GM13977 (cell line): Measurements from ENCODE around the gene ANXA4.
A peak's percentile ranks its signal among the peaks of the same experiment; 100 is the strongest.

Experiments
- DNase-seq: peaks from one replicate; pipeline ENCODE4 v3.0.0; 2012; ENCODE audit warnings: low spot score
- in situ Hi-C: fragments of 300-500 bp; cut with MboI; formaldehyde crosslinking; loops from one replicate; pipeline ENCODE4 v1.12.0; 2022; ENCODE audit warnings: low sequenced_read_pairs, low pct_unique_long_range_greater_than_20kb, mixed read lengths, inconsistent platforms; ENCODE audit not compliant: unreplicated experiment
- TF ChIP-seq, protein P1 (sequence below): IDR thresholded peaks from 2 replicates; pipeline ENCODE4 v1.5.1; 2012; ENCODE audit warnings: mild to moderate bottlenecking, control low read depth; ENCODE audit not compliant: insufficient read depth; ENCODE audit errors: extremely low read depth, missing control alignments

The ANXA4 gene

DNA sequence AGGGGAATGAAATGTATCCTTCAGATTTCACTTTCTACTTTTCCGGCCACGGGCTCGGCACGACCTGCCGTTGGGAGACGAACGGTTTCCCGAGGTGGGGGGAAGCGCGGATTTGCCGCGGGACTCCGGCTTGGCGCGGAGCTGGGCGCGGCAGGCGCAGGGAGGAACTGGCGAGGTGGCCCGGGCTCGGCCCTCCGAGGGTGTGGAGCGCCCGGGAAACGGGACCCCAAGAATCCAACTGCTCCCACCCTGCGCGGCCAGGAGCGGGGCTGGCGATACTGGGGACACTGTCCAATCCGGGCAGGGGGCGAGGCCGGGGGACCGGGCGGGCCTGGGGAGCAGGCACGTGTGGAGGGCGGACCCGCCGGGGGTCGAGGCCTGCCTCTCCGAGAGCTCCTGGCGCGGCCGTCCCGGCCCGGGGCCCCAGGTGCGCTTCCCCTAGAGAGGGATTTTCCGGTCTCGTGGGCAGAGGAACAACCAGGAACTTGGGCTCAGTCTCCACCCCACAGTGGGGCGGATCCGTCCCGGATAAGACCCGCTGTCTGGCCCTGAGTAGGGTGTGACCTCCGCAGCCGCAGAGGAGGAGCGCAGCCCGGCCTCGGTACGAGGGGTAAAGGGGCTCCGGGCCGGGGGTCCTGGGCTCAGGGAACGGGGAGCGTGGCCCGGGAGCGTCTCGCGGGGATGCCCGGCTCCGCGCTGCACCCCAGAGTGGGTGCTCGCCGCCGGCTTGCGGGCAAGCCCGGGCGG lies at the start of gene ANXA4:
Gene ANXA4 (plus strand): TSS at position 560 of the 747 bp plus-strand sequence. CDS start 39,432 bp downstream, outside the sequence.
- in situ Hi-C loops = no loop called here
- peak; percentile 86 for DNase-seq
- TF ChIP-seq, protein P1, sequence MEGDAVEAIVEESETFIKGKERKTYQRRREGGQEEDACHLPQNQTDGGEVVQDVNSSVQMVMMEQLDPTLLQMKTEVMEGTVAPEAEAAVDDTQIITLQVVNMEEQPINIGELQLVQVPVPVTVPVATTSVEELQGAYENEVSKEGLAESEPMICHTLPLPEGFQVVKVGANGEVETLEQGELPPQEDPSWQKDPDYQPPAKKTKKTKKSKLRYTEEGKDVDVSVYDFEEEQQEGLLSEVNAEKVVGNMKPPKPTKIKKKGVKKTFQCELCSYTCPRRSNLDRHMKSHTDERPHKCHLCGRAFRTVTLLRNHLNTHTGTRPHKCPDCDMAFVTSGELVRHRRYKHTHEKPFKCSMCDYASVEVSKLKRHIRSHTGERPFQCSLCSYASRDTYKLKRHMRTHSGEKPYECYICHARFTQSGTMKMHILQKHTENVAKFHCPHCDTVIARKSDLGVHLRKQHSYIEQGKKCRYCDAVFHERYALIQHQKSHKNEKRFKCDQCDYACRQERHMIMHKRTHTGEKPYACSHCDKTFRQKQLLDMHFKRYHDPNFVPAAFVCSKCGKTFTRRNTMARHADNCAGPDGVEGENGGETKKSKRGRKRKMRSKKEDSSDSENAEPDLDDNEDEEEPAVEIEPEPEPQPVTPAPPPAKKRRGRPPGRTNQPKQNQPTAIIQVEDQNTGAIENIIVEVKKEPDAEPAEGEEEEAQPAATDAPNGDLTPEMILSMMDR = no peak

DNA sequence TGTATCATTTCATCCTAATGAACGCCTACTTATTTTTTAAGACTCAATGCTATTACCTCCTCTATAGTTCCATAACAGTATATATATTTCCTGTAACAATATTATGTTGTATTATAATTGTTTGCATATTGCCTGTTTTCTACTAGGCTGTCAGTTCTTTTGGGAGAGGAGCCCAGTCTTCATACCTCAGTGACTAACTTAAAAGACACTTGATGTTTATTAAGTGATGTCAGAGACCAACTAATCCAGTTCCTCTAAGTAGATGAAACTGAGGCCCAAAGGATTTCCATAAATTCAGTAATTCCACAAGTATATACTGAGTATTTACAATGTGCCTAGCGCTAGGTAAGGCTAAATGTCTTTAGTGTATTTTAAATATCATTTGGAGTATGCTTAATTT lies 49.5 kb upstream of the ANXA4 start:
- in situ Hi-C loops = no loop called here
- TF ChIP-seq, protein P1 = no peak
- no peak for DNase-seq

DNA sequence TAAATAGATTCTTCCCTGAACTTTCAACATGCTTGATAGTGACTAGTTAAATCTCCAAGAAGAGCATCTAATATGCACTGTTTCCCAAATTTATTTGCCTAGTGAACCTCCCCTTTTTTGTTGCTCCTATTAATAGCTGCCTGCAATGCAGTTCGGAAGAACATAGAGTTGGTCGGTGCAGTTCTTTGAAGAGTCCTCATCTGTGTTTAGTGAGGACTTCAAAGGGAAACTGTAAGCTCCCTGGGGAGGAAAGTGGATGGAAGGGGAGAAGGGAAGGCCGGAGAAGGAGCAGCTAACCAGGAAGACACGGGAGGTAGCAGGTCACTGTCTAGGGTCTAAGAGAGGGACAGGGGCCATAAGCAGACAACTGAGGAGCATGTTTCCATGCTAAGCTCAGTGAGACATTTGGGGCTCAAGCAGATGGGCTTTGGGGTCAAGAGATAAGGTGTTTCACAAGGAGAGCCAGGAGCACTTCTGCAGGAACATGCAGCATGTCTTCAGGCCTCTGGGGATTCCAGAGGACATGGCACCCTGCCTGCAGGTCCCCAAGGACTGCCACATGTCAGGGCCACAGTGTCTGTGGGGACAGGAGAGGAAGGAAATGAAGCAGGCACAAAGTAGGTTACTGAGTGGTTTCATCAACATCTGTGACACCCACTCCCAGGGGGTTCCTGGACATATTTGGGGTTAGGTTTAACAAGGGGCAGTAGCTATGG lies 48.7 kb upstream of the ANXA4 start:
- in situ Hi-C loops = no loop called here
- TF ChIP-seq, protein P1 = no peak
- no peak for DNase-seq

DNA sequence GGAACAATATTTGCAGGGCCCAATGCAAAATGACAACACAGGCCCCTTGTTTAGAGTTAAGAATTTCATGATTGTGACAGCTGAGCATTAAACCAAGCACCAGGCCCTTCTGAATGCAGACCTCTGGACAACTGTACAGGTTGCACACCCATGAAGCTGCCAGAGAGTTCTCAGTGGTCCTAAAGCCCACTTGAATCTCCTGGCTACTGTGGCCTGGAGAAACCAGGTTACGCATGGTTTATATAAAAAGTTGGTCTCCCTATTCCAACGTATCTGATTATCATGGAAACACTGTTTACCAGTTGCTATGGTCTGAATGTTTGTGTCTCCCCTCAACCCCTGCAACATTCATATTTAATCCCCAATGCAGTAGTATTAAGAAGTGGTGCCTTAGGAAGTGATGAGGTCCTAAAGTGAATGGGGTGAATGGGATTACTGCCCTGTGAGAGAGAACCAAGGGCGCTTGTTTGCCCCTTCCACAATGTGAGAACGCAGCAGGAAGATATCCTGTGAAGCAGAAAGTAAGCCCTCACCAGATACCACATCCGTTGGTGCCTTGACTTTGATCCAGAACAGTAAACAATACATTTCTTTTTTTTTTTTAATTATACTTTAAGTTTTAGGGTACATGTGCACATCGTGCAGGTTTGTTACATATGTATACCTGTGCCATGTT lies 48.0 kb upstream of the ANXA4 start:
- no peak for DNase-seq
- TF ChIP-seq, protein P1 = no peak
- in situ Hi-C loops = no loop called here

DNA sequence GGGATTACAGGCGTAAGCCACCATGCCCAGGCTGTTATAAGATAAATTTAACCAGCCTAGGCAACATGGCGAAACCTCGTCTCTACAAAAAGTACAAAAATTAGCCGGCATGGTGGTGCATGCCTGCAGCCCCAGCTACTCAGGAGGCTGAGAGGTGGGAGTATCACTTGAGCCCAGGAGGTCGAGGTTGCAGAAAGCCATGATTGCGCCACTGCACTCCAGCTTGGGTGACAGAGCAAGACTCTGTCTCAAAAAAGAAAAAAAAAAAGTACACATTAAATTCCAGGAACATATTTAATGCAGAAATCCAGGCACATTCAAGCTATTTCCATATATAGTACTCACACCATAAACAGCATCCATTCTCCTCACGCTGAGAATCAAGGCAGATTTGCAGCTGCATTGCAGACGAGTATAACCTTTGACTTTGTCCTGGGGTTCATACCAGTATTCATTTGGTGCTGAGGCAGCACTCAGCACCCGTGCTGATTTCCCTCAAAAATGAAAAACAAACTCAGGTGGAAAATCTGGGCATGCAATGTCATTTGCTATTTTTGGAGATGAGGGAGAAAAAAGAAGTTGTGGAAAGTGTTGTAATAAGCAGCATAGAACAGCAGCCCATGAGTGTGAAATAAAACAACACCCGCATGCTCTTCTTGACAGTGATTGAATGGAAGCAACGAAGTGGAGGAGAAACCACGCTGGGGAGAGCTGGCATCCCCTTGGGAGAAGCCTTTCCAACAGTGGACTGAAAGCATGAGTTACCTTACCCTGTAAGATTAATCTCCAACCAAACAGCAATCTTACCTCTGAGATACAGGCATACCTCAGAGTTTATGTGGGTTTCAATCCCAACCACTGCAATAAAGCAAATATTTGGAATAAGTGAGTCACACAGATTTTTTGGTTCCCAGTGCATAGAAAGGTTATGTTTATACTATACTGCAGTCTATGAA lies 46.8 kb upstream of the ANXA4 start:
- no peak for DNase-seq
- in situ Hi-C loops = no loop called here
- TF ChIP-seq, protein P1 = no peak

DNA sequence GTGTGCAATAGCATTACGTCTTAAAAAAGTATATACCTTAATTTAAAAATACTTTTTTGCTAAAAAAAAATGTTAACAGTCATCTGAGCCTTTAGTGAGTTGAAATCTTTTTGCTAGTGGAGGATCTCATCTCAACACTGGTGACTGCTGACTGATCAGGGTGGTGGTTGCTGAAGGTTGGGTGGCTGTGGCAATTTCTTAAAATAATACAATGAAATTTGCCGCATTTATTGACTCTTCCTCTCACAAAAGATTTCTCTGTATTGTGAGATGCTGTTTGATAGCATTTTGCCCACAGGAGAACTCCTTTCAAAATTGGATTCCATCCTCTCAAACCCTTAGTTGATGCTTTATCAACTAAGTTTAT lies 46.1 kb upstream of the ANXA4 start:
- TF ChIP-seq, protein P1 = no peak
- in situ Hi-C loops = no loop called here
- DNase-seq = no peak
